Measurements from ENCODE around the gene FCER1G.
A peak's percentile ranks its signal among the peaks of the same experiment; 100 is the strongest.

The FCER1G gene

DNA sequence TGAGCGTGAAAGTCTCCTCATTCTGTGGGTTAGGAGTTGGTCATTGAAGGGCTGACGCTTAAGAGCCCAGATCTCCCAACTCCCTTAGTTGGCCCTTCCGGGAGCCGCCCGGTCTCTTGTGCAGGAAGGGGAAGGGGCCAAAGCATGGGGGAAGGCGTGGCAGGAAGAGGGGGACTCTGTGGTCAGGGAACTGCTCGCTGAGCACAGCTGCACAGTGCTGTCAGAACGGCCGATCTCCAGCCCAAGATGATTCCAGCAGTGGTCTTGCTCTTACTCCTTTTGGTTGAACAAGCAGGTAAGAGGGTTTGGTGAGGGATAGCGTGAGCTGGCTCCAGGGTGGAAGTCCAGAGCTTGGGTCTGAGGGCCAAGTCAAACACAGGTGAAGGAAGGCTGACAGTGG is at the start of gene FCER1G:
Gene FCER1G, plus strand, starts transcription at position 220 of the 400 bp plus-strand sequence. Its CDS starts 27 bp downstream, at position 247.
- no peak for DNase-seq (ENCODE audit: low spot score)

DNA sequence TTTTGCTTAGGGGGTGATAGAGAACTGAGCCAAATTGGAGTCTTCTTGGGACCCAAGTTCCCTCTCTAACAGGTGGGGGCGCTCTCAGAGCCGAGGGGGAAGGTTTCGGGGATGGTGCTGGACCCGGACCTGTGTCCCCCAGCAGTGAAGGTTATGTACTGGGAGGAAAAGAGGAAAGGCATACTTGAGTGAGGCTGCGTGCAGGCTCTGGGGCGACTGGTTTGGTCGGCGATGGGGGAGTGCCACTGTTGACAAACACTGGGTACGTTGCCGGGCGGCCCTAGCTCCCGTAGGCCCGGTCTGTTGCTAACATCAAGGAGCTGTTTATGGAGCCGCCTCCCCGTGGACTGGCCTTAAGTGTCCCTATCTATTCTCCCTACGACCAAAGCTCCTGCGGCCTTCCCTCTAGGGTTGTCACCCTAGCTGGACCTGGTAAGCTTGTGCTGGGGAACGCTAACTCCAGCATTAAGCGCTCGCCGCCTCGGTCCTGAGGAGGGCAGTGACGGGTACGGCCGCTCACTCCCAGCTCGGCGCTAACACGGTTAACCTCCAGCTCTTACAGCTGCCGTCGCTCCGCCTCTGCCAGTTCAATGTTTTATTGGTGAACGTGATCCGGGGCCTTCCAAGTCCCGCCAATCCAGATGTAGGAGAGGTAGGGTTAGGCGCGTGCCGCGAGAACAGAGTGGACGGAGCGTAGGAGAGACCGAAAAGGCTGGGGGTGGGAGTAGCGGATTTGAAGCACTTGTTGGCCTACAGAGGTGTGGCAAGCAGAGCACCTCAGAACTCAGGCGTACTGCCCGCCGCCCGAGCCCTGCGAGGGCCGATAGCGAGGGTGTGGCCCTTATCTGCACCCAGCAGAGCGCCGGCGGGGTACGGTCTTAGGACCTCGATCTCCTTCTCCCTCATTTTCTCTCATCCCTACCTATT is 49.1 kb upstream of the FCER1G start, which contains the start of gene PPOX:
Gene PPOX, plus strand, starts transcription at position 685 of the 927 bp plus-strand sequence. CDS start 422 bp downstream, outside the sequence.
- peak; percentile 96 for DNase-seq (ENCODE audit: low spot score)

DNA sequence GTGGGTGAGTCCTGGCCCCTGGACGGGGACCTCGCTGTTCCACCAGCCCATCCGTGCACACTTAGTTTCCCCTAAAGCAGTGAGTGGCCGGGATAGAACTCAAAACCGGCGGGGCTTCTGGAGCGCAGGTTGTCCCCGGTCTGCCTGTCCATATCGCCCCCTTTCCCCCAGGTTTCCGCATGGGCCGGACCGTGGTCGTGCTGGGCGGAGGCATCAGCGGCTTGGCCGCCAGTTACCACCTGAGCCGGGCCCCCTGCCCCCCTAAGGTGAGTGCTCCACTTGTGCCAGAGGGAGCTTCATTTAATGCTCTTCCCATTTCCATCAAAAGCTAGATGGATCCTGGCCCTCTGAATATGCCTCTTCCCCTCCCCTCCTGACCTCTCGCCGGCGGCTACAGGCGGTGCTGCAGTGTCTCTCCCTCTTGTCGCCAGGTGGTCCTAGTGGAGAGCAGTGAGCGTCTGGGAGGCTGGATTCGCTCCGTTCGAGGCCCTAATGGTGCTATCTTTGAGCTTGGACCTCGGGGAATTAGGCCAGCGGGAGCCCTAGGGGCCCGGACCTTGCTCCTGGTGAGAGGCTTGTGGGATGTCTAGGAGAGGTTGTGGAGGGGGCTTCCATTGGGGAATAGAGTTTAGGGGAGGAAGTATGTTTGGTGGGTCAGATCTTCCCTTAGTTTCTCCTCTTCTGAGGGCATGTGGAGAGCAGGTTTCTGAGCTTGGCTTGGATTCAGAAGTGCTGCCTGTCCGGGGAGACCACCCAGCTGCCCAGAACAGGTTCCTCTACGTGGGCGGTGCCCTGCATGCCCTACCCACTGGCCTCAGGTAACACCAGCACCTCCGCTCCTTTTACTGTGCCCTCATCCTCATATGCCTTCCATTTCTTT is 48.2 kb upstream of the FCER1G start:
- DNase-seq (ENCODE audit: low spot score), result peak; percentile 17

DNA sequence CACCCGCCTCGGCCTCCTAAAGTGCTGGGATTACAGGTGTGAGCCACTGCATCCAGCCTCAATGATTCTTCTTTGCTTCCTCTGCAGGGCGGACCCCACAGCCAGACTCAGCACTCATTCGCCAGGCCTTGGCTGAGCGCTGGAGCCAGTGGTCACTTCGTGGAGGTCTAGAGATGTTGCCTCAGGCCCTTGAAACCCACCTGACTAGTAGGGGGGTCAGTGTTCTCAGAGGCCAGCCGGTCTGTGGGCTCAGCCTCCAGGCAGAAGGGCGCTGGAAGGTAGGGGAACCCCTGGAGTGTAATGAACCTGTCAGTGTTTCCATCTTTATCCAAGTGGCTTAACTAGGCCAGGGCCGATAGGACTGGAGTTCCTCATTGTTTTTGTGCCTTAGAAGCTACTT is 46.2 kb upstream of the FCER1G start:
- DNase-seq (ENCODE audit: low spot score), result no peak

DNA sequence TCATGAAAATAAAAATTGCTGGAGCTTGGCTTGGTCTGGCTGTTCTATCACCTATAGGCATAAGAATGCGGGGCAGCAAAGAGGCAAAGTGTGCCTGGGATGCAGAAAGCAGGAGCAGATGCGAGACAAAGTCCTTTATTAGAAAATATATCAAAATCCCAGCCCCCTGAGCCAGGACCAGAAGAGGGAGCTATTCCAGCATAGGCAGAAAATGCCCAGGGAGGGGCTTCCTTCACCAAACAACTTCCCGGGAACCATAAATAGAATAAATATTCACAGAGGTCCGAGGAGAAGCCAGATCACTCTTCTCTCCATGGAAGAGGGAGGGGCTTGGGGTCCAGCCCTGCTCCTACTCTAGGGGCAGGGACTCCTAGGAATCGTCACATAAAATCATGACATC is 43.9 kb upstream of the FCER1G start:
- no peak for DNase-seq (ENCODE audit: low spot score)

DNA sequence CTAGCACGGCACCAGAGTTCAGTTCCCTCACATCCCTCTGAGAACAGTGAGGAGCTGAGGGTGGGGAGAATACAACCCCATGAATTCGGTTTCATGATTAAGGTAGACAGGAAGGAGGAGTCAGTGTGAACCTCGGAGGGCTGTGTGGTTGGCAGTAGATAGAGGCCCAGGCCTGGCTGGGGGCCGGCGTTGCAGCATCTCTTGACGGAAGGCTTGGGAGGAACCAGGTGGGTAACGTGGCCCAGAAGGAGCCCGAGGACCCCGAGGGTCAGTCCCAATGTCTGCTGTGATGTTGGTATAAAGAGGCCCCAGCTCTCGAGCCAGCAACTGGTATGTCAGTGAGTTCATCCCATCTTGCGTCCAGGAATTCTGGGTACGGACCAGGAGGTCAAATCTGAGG is 43.4 kb upstream of the FCER1G start:
- DNase-seq (ENCODE audit: low spot score), result no peak

GRCh38 chr1:161172349-161172748 is 42.7 kb upstream of the FCER1G start:
- no peak for DNase-seq (ENCODE audit: low spot score)

- DNase-seq (ENCODE audit: low spot score), result no peak
Measured at GRCh38 chr1:161172776-161173376, 42.2 kb upstream of the FCER1G start.

DNA sequence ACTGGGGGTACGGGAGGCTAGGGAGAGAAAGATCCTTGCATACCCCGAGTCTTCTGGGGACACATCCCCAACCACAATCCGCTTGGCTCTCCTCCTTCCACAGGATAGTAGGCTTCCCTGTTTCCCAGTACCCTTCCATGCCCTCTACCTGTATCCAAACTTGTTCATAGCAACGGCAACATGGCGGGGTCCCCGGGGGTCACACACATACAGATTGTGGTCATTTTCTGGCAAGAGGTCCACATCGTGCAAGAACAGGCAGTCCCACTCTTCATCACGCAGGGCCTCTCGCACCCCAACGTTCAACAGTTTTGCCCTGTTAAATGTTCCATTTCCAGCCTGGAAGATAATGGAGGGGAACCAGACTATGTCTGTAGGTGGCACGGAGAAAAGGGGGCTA is 41.4 kb upstream of the FCER1G start:
- DNase-seq (ENCODE audit: low spot score), result no peak

DNA sequence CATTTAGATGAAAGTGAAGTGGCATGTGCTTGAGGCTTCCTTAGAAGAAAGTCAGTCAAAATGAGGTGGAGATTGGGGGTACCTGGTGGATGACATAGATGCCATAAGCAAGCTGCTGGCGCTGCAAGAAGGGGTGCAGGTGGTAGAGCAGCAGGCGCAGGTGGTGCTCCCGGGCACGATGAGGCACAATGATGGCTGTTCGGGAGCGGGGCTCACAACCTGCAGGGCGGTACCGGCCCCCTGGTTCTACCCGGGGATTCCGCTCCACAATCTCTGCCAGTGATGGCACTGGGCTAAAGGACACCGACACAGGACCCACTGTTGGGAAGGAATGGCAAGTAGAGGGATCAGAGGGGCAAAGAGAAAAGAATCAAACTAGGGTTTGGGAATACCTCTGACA is 40.2 kb upstream of the FCER1G start:
- no peak for DNase-seq (ENCODE audit: low spot score)

DNA sequence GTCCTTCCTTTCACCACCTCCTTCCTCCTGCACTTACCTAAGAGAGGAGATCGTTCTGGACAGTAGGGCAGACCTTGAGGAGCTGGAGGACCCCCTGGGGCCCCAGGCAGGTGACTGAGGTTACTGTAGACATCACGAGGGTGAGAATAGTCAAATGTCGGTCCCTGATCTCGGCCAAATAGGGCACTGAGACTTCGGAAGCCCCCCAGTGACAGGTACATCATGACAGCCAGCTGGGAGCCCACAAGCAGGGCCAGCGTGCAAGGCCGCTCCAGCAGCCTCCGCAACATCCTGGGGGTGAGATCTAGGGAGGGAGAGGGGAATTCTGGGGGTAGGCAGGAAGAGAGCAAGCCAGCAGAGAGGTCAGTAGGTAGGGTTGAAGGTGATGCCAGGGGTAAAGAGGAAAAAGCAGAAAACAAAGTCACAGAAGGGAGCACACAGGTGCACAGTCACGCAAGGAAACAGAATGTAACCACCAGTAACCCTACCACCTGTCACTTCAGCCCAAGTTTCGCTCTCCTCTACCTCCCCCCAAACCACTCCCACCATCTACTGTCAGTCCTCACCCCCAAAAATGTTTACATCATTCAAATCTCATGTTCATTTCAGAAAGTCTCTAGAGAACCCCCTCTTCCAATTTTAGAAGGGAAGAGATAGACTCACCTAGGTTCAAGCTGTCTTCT is 39.2 kb upstream of the FCER1G start:
- no peak for DNase-seq (ENCODE audit: low spot score)

DNA sequence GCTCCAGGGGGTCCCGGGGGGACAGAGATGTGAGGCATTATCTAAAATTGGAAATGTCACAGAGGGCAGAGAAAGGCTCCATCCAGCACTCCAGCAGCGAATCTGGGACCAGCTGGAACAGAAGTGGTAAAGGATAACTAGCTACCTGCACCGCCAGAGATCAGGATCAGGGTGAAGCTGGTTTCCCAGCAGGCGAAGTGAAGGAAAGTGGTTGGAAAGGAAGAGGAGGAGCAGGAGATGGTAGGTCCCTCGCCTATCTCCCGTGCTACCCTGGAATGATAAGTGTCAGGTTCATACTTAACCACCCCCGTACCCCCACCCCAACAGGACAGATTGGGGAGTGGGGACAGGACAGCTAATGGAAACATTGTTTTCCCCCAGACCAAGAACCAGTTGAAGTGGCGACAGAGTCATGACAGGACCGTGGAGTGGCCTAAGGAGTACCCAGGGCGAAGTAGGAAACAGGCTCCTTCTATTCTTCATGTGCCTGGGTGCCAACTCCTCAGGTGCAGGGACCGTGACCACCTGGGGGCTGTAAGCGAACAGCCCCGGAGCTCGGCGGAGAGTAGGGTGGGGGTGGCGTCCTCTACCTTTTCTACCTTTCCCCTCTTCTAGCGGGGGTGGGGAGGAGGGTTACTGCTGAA is 38.5 kb upstream of the FCER1G start:
- DNase-seq (ENCODE audit: low spot score), result no peak

GRCh38 chr1:161177112-161177935 is 37.8 kb upstream of the FCER1G start, which contains the start of gene B4GALT3:
Gene B4GALT3, minus strand, starts transcription at chr1:161177507. Its CDS starts 1,447 bp downstream, at chr1:161176060.
- DNase-seq (ENCODE audit: low spot score), result peak; percentile 81

DNA sequence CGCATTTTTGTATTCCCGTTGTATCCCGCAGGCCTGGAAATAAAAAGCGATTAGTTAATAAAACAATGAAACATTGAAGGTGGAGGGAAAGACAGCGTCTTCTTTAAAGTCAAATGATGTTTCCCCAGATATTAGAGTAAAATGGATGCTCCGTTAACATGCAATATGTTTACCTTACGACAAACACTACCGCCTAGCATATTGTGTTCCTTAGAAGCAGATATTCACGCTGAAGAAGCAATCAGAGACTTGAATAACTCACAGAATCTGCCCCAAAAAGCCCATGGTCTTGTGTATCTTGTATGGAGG is 37.2 kb upstream of the FCER1G start:
- DNase-seq (ENCODE audit: low spot score), result no peak

- no peak for DNase-seq (ENCODE audit: low spot score)
Measured at GRCh38 chr1:161179698-161180097, 35.4 kb upstream of the FCER1G start.

- no peak for DNase-seq (ENCODE audit: low spot score)
Measured at GRCh38 chr1:161180639-161181038, 34.5 kb upstream of the FCER1G start.

DNA sequence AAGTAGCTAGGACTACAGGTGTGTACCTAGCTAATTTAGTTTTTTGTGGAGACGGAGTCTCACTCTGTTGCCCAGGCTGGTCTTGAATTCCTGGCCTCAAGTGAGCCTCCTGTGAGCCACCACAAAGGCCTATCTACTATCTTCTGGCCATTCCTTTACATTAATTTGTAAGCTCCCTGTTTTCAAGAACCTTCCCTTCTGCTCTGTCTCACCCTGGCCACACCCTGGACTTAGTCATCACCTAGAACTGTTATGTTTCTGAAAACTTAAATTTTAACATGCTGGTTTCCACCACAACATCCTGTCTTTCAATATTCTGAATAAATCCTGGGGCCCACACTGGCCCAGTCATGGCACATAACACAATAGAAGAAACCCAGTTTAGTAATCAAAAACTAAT is 32.9 kb upstream of the FCER1G start:
- DNase-seq (ENCODE audit: low spot score), result no peak

- DNase-seq (ENCODE audit: low spot score), result no peak
Measured at GRCh38 chr1:161185282-161185682, 29.8 kb upstream of the FCER1G start.

DNA sequence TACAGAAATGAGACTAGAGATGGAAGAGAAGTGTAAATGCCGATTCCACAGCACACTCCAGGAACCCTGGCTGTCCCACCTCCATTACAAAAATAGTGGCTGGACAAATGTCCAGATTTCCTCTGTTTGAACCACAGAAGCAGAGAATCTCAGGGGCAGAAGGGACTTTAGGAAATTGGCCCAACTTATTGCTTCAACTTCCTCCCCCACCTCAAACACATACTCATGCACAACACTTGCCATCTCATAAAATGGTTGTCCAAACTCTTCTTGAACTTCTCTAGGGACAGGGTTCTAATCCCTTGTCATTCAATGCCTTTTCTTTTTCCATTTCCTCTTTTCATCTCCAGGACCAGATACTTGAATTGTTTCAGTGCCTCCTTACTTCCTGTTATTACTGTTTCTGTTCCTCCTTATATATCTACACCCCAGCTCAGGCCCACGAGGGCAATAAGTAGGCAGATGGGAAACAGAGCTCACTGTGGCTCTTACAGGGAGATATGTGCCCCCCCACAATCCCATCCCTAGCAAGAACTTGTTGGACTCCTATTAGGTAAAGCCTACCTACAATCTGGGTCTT is 29.3 kb upstream of the FCER1G start:
- DNase-seq (ENCODE audit: low spot score), result no peak

- no peak for DNase-seq (ENCODE audit: low spot score)
Measured at GRCh38 chr1:161187311-161187710, 27.8 kb upstream of the FCER1G start.
